CD4-positive, alpha-beta memory T cell (primary cell): Measurements from ENCODE around the gene FAF1. TPM values are rescaled to one million over a fixed set of nuclear protein-coding genes. Genes with fewer than 3 reads are reported as not detected.

Source experiments
- CTCF ChIA-PET: fragments of 350-600 bp; sonication (Branson Sonifier 250); formaldehyde crosslinking; loops from one replicate; lab custom pipeline; 2021; ENCODE audit warnings: inconsistent platforms; ENCODE audit not compliant: partially characterized antibody; lab: Charles Lee
- POLR2A ChIA-PET: fragments of 350-600 bp; sonication (Branson Sonifier 250); formaldehyde crosslinking; loops from one replicate; lab custom pipeline; 2021; ENCODE audit not compliant: partially characterized antibody; lab: Charles Lee
- DNase-seq, 5 donors: peaks; one replicate each; pipeline versions ENCODE4 v3.0.0 to v3.0.0-alpha.2; 2020 to 2022; ENCODE audit warnings: mixed read lengths in 1 of 5
- H3K27ac ChIP-seq: one replicate; pipeline ENCODE4 v1.7.0; 2013; ENCODE audit warnings: low read depth, low read length
- H3K27me3 ChIP-seq: 2 replicates; pipeline ENCODE4 v1.7.0; 2013; ENCODE audit warnings: mild to moderate bottlenecking, low read length, moderate library complexity; ENCODE audit not compliant: insufficient read depth
- H3K36me3 ChIP-seq: 2 replicates; pipeline ENCODE4 v1.7.0; 2013; ENCODE audit warnings: mild to moderate bottlenecking, low read length, moderate library complexity; ENCODE audit not compliant: insufficient read depth
- H3K4me1 ChIP-seq: 2 replicates; pipeline ENCODE4 v1.7.0; 2013; ENCODE audit warnings: mild to moderate bottlenecking, low read length, moderate library complexity; ENCODE audit not compliant: insufficient read depth
- H3K4me3 ChIP-seq, 2 donors: one replicate each; pipeline ENCODE4 v1.7.0; 2013; ENCODE audit warnings: low read length in 2 of 2, mild to moderate bottlenecking in 1 of 2
- H3K9me3 ChIP-seq, 2 donors: one replicate each; pipeline ENCODE4 v1.7.0; 2013; ENCODE audit warnings: low read length in 2 of 2, control low read depth in 1 of 2; ENCODE audit not compliant: control insufficient read depth in 1 of 2
- H3K27ac Mint-ChIP-seq, 7 donors: one replicate each; pipeline ENCODE4 v1.8.0; 2020 to 2021; ENCODE audit warnings: mixed read lengths in 7 of 7, mild to moderate bottlenecking in 6 of 7, inconsistent platforms in 3 of 7, moderate library complexity in 3 of 7
- H3K27me3 Mint-ChIP-seq, 2 donors: one replicate each; pipeline ENCODE4 v1.8.0; 2020 to 2021; ENCODE audit warnings: mixed read lengths in 2 of 2
- H3K36me3 Mint-ChIP-seq, 2 donors: one replicate each; pipeline ENCODE4 v1.8.0; 2020 to 2021; ENCODE audit warnings: mixed read lengths in 2 of 2, inconsistent platforms in 1 of 2, mild to moderate bottlenecking in 1 of 2
- H3K4me1 Mint-ChIP-seq, 4 donors: one replicate each; pipeline ENCODE4 v1.8.0; 2020 to 2021; ENCODE audit warnings: mixed read lengths in 4 of 4, mild to moderate bottlenecking in 1 of 4
- H3K4me3 Mint-ChIP-seq, 8 donors: one replicate each; pipeline ENCODE4 v1.8.0; 2020 to 2021; ENCODE audit warnings: mixed read lengths in 8 of 8, mild to moderate bottlenecking in 7 of 8, moderate library complexity in 6 of 8, inconsistent platforms in 3 of 8
- H3K9me3 Mint-ChIP-seq, 8 donors: one replicate each; pipeline ENCODE4 v1.8.0; 2020 to 2021; ENCODE audit warnings: mixed read lengths in 8 of 8, mild to moderate bottlenecking in 5 of 8, inconsistent platforms in 3 of 8, moderate library complexity in 1 of 8
- intact Hi-C: fragments of 100-400 bp; cut with micrococcal nuclease; formaldehyde crosslinking; loops from one replicate; pipeline ENCODE4 v1.15.1; 2023
- polyA plus RNA-seq, 2 donors: library from polyadenylated mRNA; unstranded; fragments of 300-500 nt; fragmentation: Illumina TruSeq; gene quantifications; one replicate each; pipeline ENCODE4 v1.2.3, GENCODE V29; 2021
- total RNA-seq, 2 experiments: library from RNA; stranded (reverse); gene quantifications; one replicate each; pipeline ENCODE4 v1.2.3, GENCODE V29; 2021

The FAF1 gene
- total and polyA plus RNA-seq, 4 experiments from 2014 or later = 36.0 to 60.2 (median 53.9) TPM

- ChIA-PET POLR2A (no interaction called here), CTCF (no interaction called here)
- Mint-ChIP-seq H3K4me1 (peaks cover 0 to 4% (median 2%) of the 10 kb centered on the region in 4 donors), H3K4me3 (no peak overlapping the region), H3K9me3 (peaks cover 3 to 22% (median 10%) of the 10 kb centered on the region in 8 donors), H3K27ac (no peak overlapping the region), H3K27me3 (no peaks in the 10 kb centered on the region), H3K36me3 (peaks cover 61 to 70% of the 10 kb centered on the region in 2 donors)
- no peak for DNase-seq
- Histone ChIP-seq H3K9me3 (no peaks in the 10 kb centered on the region), H3K27ac (no peak overlapping the region), H3K4me1 (no peaks in the 10 kb centered on the region), H3K27me3 (no peaks in the 10 kb centered on the region), H3K4me3 (no peak overlapping the region), H3K36me3 (no peaks in the 10 kb centered on the region)
- intact Hi-C loops = no loop called here
These were observed 433.6 kb downstream of the FAF1 start for GRCh38 chr1:50526431-50526830.

DNA sequence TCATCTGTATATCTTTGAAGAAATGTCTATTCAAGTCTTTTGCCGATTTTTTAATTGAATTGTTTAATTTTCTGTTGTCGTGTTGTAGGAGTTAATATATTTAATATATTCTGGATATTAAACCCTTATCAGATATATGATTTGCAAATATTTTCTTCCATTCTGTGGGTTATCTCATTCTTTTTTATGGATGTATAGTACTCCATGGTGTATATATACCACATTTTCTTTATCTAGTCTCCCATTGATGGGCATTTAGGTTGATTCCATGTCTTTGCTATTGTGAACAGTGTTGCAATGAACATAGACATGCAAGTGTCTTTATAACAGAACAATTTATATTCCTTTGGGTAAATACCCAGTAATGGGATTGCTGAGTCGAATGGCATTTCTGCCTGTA is 436.5 kb downstream of the FAF1 start:
- Mint-ChIP-seq H3K4me1 (peaks cover 0 to under 1% (median under 1%) of the 10 kb centered on the region in 4 donors), H3K27ac (no peak overlapping the region), H3K36me3 (peaks cover 54 to 65% of the 10 kb centered on the region in 2 donors), H3K9me3 (peaks cover 3 to 22% (median 9%) of the 10 kb centered on the region in 8 donors), H3K27me3 (no peaks in the 10 kb centered on the region), H3K4me3 (no peak overlapping the region)
- Histone ChIP-seq H3K4me3 (no peak overlapping the region), H3K4me1 (no peaks in the 10 kb centered on the region), H3K27ac (no peak overlapping the region), H3K36me3 (no peaks in the 10 kb centered on the region), H3K9me3 (no peaks in the 10 kb centered on the region), H3K27me3 (no peaks in the 10 kb centered on the region)
- CTCF ChIA-PET = no interaction called here
- POLR2A ChIA-PET = no interaction called here
- intact Hi-C loops = no loop called here
- DNase-seq = no peak

GRCh38 chr1:50522691-50523342 is 437.2 kb downstream of the FAF1 start:
- ChIA-PET POLR2A (no interaction called here), CTCF (no interaction called here)
- Histone ChIP-seq H3K36me3 (no peaks in the 10 kb centered on the region), H3K4me3 (no peak overlapping the region), H3K9me3 (no peaks in the 10 kb centered on the region), H3K27me3 (no peaks in the 10 kb centered on the region), H3K4me1 (no peaks in the 10 kb centered on the region), H3K27ac (no peak overlapping the region)
- peaks cover 3 to 22% (median 8%) of the 10 kb centered on the region in 8 donors for H3K9me3 Mint-ChIP-seq
- intact Hi-C loops = no loop called here
- H3K4me1 Mint-ChIP-seq = no peaks in the 10 kb centered on the region
- no peak for DNase-seq
- H3K27ac Mint-ChIP-seq = no peak overlapping the region
- H3K4me3 Mint-ChIP-seq = no peak overlapping the region
- H3K27me3 Mint-ChIP-seq = no peaks in the 10 kb centered on the region
- peaks cover 47 to 61% of the 10 kb centered on the region in 2 donors for H3K36me3 Mint-ChIP-seq

DNA sequence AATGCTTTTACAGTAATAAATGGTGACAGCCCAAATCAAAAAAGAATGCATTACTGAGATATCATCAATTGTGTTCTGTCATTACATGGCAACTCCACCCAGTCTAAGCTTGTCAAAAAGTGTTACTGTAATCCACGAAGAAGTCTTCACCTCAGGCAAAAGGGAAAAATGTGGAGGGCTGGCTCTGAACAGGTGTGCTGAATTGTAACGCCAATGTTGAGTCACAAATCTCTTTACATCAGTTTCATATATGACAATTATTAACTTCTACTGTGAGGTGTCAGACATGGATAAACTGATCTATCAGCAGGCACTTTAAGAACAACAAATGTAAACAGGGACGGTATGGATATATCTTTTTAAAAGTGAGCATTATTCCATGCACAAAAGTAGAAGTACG is 438.4 kb downstream of the FAF1 start:
- Histone ChIP-seq H3K4me3 (no peak overlapping the region), H3K9me3 (no peaks in the 10 kb centered on the region), H3K36me3 (no peaks in the 10 kb centered on the region), H3K27ac (no peak overlapping the region), H3K27me3 (no peaks in the 10 kb centered on the region), H3K4me1 (no peaks in the 10 kb centered on the region)
- H3K4me3 Mint-ChIP-seq = no peak overlapping the region
- no peaks in the 10 kb centered on the region for H3K4me1 Mint-ChIP-seq
- intact Hi-C loops = no loop called here
- H3K36me3 Mint-ChIP-seq = peaks cover 36 to 56% of the 10 kb centered on the region in 2 donors
- POLR2A ChIA-PET = no interaction called here
- no peak for DNase-seq
- H3K27ac Mint-ChIP-seq = no peak overlapping the region
- H3K9me3 Mint-ChIP-seq = peaks cover 0 to 18% (median 8%) of the 10 kb centered on the region in 8 donors
- CTCF ChIA-PET = no interaction called here
- no peaks in the 10 kb centered on the region for H3K27me3 Mint-ChIP-seq

- Mint-ChIP-seq H3K4me3 (no peak overlapping the region), H3K4me1 (no peaks in the 10 kb centered on the region), H3K9me3 (peaks cover 0 to 5% (median 0%) of the 10 kb centered on the region in 8 donors), H3K27ac (peak overlapping the region in 1 of 7 donors; percentile 1), H3K36me3 (peaks cover 42 to 63% of the 10 kb centered on the region in 2 donors), H3K27me3 (no peaks in the 10 kb centered on the region)
- ChIA-PET CTCF (no interaction called here), POLR2A (no interaction called here)
- H3K36me3 ChIP-seq = no peaks in the 10 kb centered on the region
- no peak for DNase-seq
- intact Hi-C loops = no loop called here
- no peaks in the 10 kb centered on the region for H3K27me3 ChIP-seq
- no peaks in the 10 kb centered on the region for H3K4me1 ChIP-seq
- no peaks in the 10 kb centered on the region for H3K9me3 ChIP-seq
- H3K27ac ChIP-seq = no peak overlapping the region
- H3K4me3 ChIP-seq = no peak overlapping the region
These were observed 442.6 kb downstream of the FAF1 start for GRCh38 chr1:50517488-50517887.

GRCh38 chr1:50516056-50516455 is 444.0 kb downstream of the FAF1 start:
- CTCF ChIA-PET = no interaction called here
- no peaks in the 10 kb centered on the region for H3K36me3 ChIP-seq
- Mint-ChIP-seq H3K4me3 (no peak overlapping the region), H3K36me3 (peaks cover 50 to 65% of the 10 kb centered on the region in 2 donors), H3K27ac (no peak overlapping the region), H3K4me1 (no peaks in the 10 kb centered on the region), H3K9me3 (peaks cover 0 to 7% (median 1%) of the 10 kb centered on the region in 8 donors), H3K27me3 (no peaks in the 10 kb centered on the region)
- H3K27ac ChIP-seq = no peak overlapping the region
- no peak for DNase-seq
- no peaks in the 10 kb centered on the region for H3K27me3 ChIP-seq
- POLR2A ChIA-PET = no interaction called here
- no peak overlapping the region for H3K4me3 ChIP-seq
- H3K4me1 ChIP-seq = no peaks in the 10 kb centered on the region
- intact Hi-C loops = no loop called here
- no peaks in the 10 kb centered on the region for H3K9me3 ChIP-seq

DNA sequence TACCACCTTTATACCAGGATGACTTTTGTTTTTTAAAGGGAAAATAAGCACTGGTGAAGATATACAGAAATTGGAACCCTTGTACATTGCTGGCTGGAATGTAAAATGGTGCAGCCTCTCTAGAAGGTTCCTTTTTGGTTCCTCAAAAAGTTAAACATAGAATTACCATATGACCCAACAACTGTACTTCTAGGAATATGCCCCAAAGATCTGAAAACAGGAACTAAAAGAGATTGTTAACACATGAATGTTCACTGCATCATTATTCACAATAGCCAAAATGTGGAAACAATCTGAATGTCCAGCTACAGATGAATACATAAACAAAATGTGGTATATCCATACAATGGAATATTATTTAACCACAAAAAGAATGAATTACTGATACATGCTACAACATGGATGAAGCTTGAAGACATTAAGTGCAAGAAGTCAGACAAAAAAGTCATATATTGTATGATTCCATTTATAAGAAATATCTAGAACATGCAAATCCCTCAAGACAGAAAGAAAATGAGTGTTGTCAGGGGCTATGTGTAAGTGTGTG is 452.0 kb downstream of the FAF1 start:
- ChIA-PET POLR2A (no interaction called here), CTCF (no interaction called here)
- intact Hi-C loops = no loop called here

More for the DNA sequence above, 452.0 kb downstream of the FAF1 start:
- H3K27ac Mint-ChIP-seq = no peak overlapping the region
- Histone ChIP-seq H3K27me3 (no peaks in the 10 kb centered on the region), H3K27ac (no peak overlapping the region), H3K4me1 (no peaks in the 10 kb centered on the region), H3K9me3 (no peaks in the 10 kb centered on the region), H3K4me3 (no peak overlapping the region), H3K36me3 (no peaks in the 10 kb centered on the region)
- H3K4me1 Mint-ChIP-seq = no peaks in the 10 kb centered on the region
- no peaks in the 10 kb centered on the region for H3K27me3 Mint-ChIP-seq
- no peak for DNase-seq
- H3K9me3 Mint-ChIP-seq = peaks cover 9 to 23% (median 17%) of the 10 kb centered on the region in 8 donors
- no peak overlapping the region for H3K4me3 Mint-ChIP-seq
- peaks cover 73 to 83% of the 10 kb centered on the region in 2 donors for H3K36me3 Mint-ChIP-seq
